HepG2 (cell line): ENCODE results near the gene ARL2. TPM values are rescaled to one million over a fixed set of nuclear protein-coding genes. Genes with fewer than 3 reads are reported as not detected.

ENCODE experiments used
- CEBPZ ChIP-seq: IDR thresholded peaks from 2 replicates; pipeline ENCODE4 v1.6.1; 2012; ENCODE audit warnings: low read length, improper control_type of control experiment
- DMAP1 ChIP-seq: IDR thresholded peaks from 2 replicates; pipeline ENCODE4 v1.6.1; 2016
- ELF3 ChIP-seq: IDR thresholded peaks from 2 replicates; pipeline ENCODE4 v1.6.1; 2016; ENCODE audit warnings: missing genetic modification reagents, missing compliant biosample characterization
- ETV5 ChIP-seq: IDR thresholded peaks from 2 replicates; pipeline ENCODE4 v1.6.1; 2018; ENCODE audit warnings: missing biosample characterization, missing genetic modification reagents, inconsistent platforms, borderline replicate concordance
- FOSL2 ChIP-seq: sonication (generic); formaldehyde crosslinking; IDR thresholded peaks from 2 replicates; pipeline ENCODE4 v1.4.0; 2020; ENCODE audit warnings: missing genetic modification reagents
- FOXA3 ChIP-seq: IDR thresholded peaks from 2 replicates; pipeline ENCODE4 v1.6.1; 2016; ENCODE audit warnings: missing genetic modification reagents, missing compliant biosample characterization
- HOMEZ ChIP-seq: IDR thresholded peaks from 2 replicates; pipeline ENCODE4 v1.6.1; 2016; ENCODE audit warnings: low read depth
- IRF1 ChIP-seq: sonication (generic); formaldehyde crosslinking; IDR thresholded peaks from 2 replicates; pipeline ENCODE4 v1.4.0; 2020; ENCODE audit warnings: low read depth, mild to moderate bottlenecking, missing genetic modification reagents
- KDM3A ChIP-seq: IDR thresholded peaks from 2 replicates; pipeline ENCODE4 v1.6.1; 2018; ENCODE audit warnings: low read depth, missing compliant biosample characterization
- MIXL1 ChIP-seq: IDR thresholded peaks from 2 replicates; pipeline ENCODE4 v1.6.1; 2016
- MLX ChIP-seq: IDR thresholded peaks from 2 replicates; pipeline ENCODE4 v1.6.1; 2016
- MTF2 ChIP-seq: sonication (generic); formaldehyde crosslinking; IDR thresholded peaks from 2 replicates; pipeline ENCODE4 v1.5.0; 2020; ENCODE audit warnings: missing genetic modification reagents, borderline replicate concordance
- NR0B2 ChIP-seq: sonication (generic); formaldehyde crosslinking; IDR thresholded peaks from 2 replicates; pipeline ENCODE4 v1.4.0; 2020; ENCODE audit warnings: mild to moderate bottlenecking, missing genetic modification reagents
- REXO4 ChIP-seq: sonication (generic); formaldehyde crosslinking; IDR thresholded peaks from 2 replicates; pipeline ENCODE4 v1.8.0; 2022; ENCODE audit warnings: missing genetic modification reagents, mild to moderate bottlenecking, borderline replicate concordance
- RFX5 ChIP-seq: IDR thresholded peaks from 2 replicates; pipeline ENCODE4 v1.6.1; 2011; ENCODE audit warnings: low read depth, low read length, improper control_type of control experiment
- TFAP4 ChIP-seq: sonication (generic); IDR thresholded peaks from 2 replicates; pipeline ENCODE4 v1.6.1; 2016; ENCODE audit warnings: low read depth, borderline replicate concordance
- TP53 ChIP-seq: sonication (generic); formaldehyde crosslinking; conservative IDR thresholded peaks from 2 replicates; pipeline ENCODE4 v1.4.0; 2020; ENCODE audit warnings: missing genetic modification reagents
- ZBTB33 ChIP-seq: sonication (generic); formaldehyde crosslinking; IDR thresholded peaks from 2 replicates; pipeline ENCODE4 v1.4.0; 2020; ENCODE audit warnings: missing genetic modification reagents
- ZNF10 ChIP-seq: sonication (generic); formaldehyde crosslinking; IDR thresholded peaks from 2 replicates; pipeline ENCODE4 v1.4.0; 2020; ENCODE audit warnings: mild to moderate bottlenecking, low read depth, missing genetic modification reagents, borderline replicate concordance
- ZNF501 ChIP-seq: sonication (generic); formaldehyde crosslinking; IDR thresholded peaks from 2 replicates; pipeline ENCODE4 v1.5.1; 2020; ENCODE audit warnings: mild to moderate bottlenecking, moderate library complexity, missing genetic modification reagents
- ZNF580 ChIP-seq: IDR thresholded peaks from 2 replicates; pipeline ENCODE4 v1.6.1; 2016; ENCODE audit warnings: low read depth, borderline replicate concordance
- ZNF841 ChIP-seq: sonication (generic); formaldehyde crosslinking; IDR thresholded peaks from 2 replicates; pipeline ENCODE4 v1.8.1; 2023; ENCODE audit warnings: missing genetic modification reagents, borderline replicate concordance
- polyA plus RNA-seq, 8 experiments: library from polyadenylated mRNA; depleted of rRNA in 3 of 8; stranded (reverse) in 7 of 8; unstranded in 1 of 8; fragments of >200 nt; fragmentation: Illumina TruSeq in 4 of 8; extraction: Trizol in 4 of 8; gene quantifications; 2 replicates each; pipeline versions ENCODE4 v1.2.1 to v1.2.3, GENCODE V29; 2011 to 2016; ENCODE audit warnings: low read depth in 4 of 8, missing spikeins in 1 of 8, mixed read lengths in 1 of 8; ENCODE audit not compliant: insufficient read depth in 1 of 8
- total RNA-seq, 5 experiments: library from RNA; depleted of rRNA; stranded (reverse); fragments of >200 nt; fragmentation: Illumina TruSeq; extraction: Trizol; gene quantifications; 2 replicates each; pipeline ENCODE4 v1.2.3, GENCODE V29; 2016; ENCODE audit warnings: low read depth in 1 of 5

Gene ARL2
- total and polyA plus RNA-seq, 2 of the 13 experiments (the other 11 are each of a cell fraction or from before 2014, with no cell fraction given): 82.9 to 84.4 TPM

GRCh38 chr11:65066315-65066714 is 52.4 kb downstream of the ARL2 start (continued):
- TF ChIP-seq ZBTB33 (CRISPR knock-in tag) (no peak), ZNF10 (CRISPR knock-in tag) (no peak), FOXA3 (CRISPR knock-in tag) (no peak), FOSL2 (CRISPR knock-in tag) (no peak), REXO4 (no peak), ZNF841 (no peak), NR0B2 (CRISPR knock-in tag) (no peak), ZNF580 (CRISPR knock-in tag) (no peak; the same call in 1 of the 2 replicates), ELF3 (CRISPR knock-in tag) (no peak), IRF1 (CRISPR knock-in tag) (no peak), TP53 (no peak), MTF2 (CRISPR knock-in tag) (no peak), MIXL1 (CRISPR knock-in tag) (no peak), ZNF501 (no peak), HOMEZ (CRISPR knock-in tag) (no peak), KDM3A (CRISPR knock-in tag) (no peak), ETV5 (CRISPR knock-in tag) (0 out of 2 replicates have a peak, but pooled peaks have one; percentile 7), DMAP1 (peak; percentile 32; the same call in 1 of the 2 replicates), RFX5 (no peak), TFAP4 (no peak), MLX (CRISPR knock-in tag) (no peak), CEBPZ (no peak)
